SU-DHL-6 (cell line): ENCODE results near the gene CATSPERD.

Experiments used
- H2AFZ ChIP-seq: fragments of 200-600 bp; sonication (generic); 2 replicates; pipeline ENCODE4 v1.6.1; 2014; ENCODE audit warnings: low read depth, mild to moderate bottlenecking, moderate library complexity, mixed read lengths, antibody characterized with exemption, low read length; ENCODE audit not compliant: severe bottlenecking
- H3F3A ChIP-seq: fragments of 200-600 bp; shearing (Covaris generic); 2 replicates; pipeline ENCODE4 v1.6.0; 2016; ENCODE audit warnings: antibody characterized with exemption, mild to moderate bottlenecking; ENCODE audit not compliant: insufficient read depth
- H3K27ac ChIP-seq: fragments of 200-600 bp; sonication (generic); 2 replicates; pipeline ENCODE4 v1.5.1; 2016; ENCODE audit warnings: low read depth, mild to moderate bottlenecking, low read length, moderate library complexity, mixed read lengths
- H3K27me3 ChIP-seq: fragments of 200-600 bp; sonication (generic), shearing (Covaris generic); 2 replicates; pipeline ENCODE4 v1.6.0; 2014; ENCODE audit warnings: mild to moderate bottlenecking, low read length
- H3K36me3 ChIP-seq: fragments of 200-600 bp; sonication (generic); 2 replicates; pipeline ENCODE4 v1.6.1; 2014; ENCODE audit warnings: mild to moderate bottlenecking, low read length, mixed read lengths
- H3K4me2 ChIP-seq: fragments of 300-600, 200-600 bp; shearing (Covaris generic), sonication (generic); 2 replicates; pipeline ENCODE4 v1.6.0; 2014; ENCODE audit warnings: low read length, low read depth, mild to moderate bottlenecking; ENCODE audit not compliant: poor library complexity, severe bottlenecking
- H3K4me3 ChIP-seq: fragments of 200-600 bp; sonication (generic); 2 replicates; pipeline ENCODE4 v1.5.1; 2014; ENCODE audit warnings: antibody characterized with exemption, low read length, mild to moderate bottlenecking, mixed read lengths; ENCODE audit not compliant: insufficient read depth, poor library complexity, severe bottlenecking
- H3K79me2 ChIP-seq: fragments of 200-600 bp; sonication (generic); 2 replicates; pipeline ENCODE4 v1.6.1; 2014; ENCODE audit warnings: mild to moderate bottlenecking, low read length, moderate library complexity; ENCODE audit not compliant: insufficient read depth
- H3K9ac ChIP-seq: fragments of 200-600 bp; sonication (generic); 2 replicates; pipeline ENCODE4 v1.7.0; 2014; ENCODE audit warnings: mild to moderate bottlenecking, low read length
- H3K9me2 ChIP-seq: fragments of 200-600 bp; sonication (generic); replicated peaks from 2 replicates; pipeline ENCODE4 v1.6.1; 2014; ENCODE audit warnings: low read length; ENCODE audit not compliant: insufficient read depth
- H3K9me3 ChIP-seq: fragments of 200-600 bp; sonication (generic); 2 replicates; pipeline ENCODE4 v1.6.1; 2014; ENCODE audit warnings: low read length, mixed read lengths; ENCODE audit not compliant: insufficient read depth
- H4K20me1 ChIP-seq: fragments of 200-600 bp; sonication (generic); 2 replicates; pipeline ENCODE4 v1.6.1; 2014; ENCODE audit warnings: low read depth, mild to moderate bottlenecking, antibody characterized with exemption, low read length, moderate library complexity, mixed read lengths
- EZH2phosphoT487 ChIP-seq: fragments of 200-600 bp; sonication (generic), shearing (Covaris generic); conservative IDR thresholded peaks from 2 replicates; pipeline ENCODE4 v1.6.1; 2018; ENCODE audit warnings: mild to moderate bottlenecking, antibody characterized with exemption, low read length, moderate library complexity, mixed read lengths
- TF ChIP-seq, protein P1 (sequence below): fragments of 200-600 bp; sonication (generic); IDR thresholded peaks from one replicate; pipeline ENCODE4 v1.5.1; 2017; ENCODE audit warnings: antibody characterized with exemption, mild to moderate bottlenecking, low read length, moderate library complexity; ENCODE audit not compliant: insufficient read depth, poor library complexity, severe bottlenecking

CATSPERD gene

DNA sequence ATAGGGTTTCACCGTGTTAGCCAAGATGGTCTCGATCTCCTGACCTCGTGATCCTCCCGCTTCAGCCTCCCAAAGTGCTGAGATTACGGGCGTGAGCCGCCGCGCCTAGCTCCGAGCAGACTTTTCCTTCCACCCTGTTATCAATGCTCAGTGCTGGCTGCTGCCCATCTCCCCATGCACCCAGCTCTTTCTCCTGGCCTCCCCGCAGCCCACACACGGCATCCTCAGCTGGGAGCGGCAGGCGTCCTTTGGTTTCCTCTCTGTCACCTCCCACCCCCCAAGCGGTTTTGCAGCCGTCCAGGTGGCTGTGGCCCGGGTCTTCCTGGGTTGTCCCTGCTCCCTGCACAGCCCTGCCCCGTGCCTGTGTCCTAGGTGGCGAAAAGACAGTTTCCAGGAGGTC, 52.0 kb downstream of the CATSPERD start:
- no peak overlapping the region for H3K4me2 ChIP-seq
- no peaks in the 10 kb centered on the region for H3K9me3 ChIP-seq
- no peaks in the 10 kb centered on the region for H3F3A ChIP-seq
- H3K27me3 ChIP-seq, result no peaks in the 10 kb centered on the region
- H3K79me2 ChIP-seq, result no peaks in the 10 kb centered on the region
- no peaks in the 10 kb centered on the region for H3K36me3 ChIP-seq
- TF ChIP-seq, protein P1, sequence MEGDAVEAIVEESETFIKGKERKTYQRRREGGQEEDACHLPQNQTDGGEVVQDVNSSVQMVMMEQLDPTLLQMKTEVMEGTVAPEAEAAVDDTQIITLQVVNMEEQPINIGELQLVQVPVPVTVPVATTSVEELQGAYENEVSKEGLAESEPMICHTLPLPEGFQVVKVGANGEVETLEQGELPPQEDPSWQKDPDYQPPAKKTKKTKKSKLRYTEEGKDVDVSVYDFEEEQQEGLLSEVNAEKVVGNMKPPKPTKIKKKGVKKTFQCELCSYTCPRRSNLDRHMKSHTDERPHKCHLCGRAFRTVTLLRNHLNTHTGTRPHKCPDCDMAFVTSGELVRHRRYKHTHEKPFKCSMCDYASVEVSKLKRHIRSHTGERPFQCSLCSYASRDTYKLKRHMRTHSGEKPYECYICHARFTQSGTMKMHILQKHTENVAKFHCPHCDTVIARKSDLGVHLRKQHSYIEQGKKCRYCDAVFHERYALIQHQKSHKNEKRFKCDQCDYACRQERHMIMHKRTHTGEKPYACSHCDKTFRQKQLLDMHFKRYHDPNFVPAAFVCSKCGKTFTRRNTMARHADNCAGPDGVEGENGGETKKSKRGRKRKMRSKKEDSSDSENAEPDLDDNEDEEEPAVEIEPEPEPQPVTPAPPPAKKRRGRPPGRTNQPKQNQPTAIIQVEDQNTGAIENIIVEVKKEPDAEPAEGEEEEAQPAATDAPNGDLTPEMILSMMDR, result no peak
- no peak for TF ChIP-seq EZH2phosphoT487
- no peaks in the 10 kb centered on the region for H4K20me1 ChIP-seq
- no peak overlapping the region for H3K27ac ChIP-seq
- H3K9ac ChIP-seq, result no peak overlapping the region
- H2AFZ ChIP-seq, result no peak overlapping the region
- H3K4me3 ChIP-seq, result no peak overlapping the region
- H3K9me2 ChIP-seq, result no peaks in the 10 kb centered on the region

DNA sequence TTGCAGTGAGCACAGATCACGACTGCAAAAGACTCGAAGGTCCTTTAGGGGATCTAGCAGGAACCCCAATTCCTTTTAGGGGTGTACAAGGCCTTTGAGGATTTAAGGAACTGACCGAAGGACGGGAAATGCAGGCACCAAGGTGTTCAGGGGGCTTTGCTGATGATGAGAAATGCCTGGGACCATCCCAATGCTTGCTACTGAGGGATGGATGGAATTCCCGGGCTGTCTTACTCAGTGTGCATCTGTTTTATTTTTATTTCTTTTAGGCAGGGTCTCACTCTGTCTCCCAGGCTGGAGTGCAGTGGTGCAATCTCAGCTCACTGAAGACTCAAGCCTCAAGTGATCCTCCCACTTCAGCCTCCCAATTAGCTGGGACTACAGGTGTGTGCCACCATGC, 52.8 kb downstream of the CATSPERD start:
- Histone ChIP-seq H3K4me3 (no peak overlapping the region), H3K9me3 (no peaks in the 10 kb centered on the region), H3K4me2 (no peak overlapping the region), H4K20me1 (no peaks in the 10 kb centered on the region), H3K27me3 (no peaks in the 10 kb centered on the region), H3K9me2 (no peaks in the 10 kb centered on the region), H3K79me2 (no peaks in the 10 kb centered on the region), H3K36me3 (no peaks in the 10 kb centered on the region), H3K27ac (no peak overlapping the region), H3F3A (no peaks in the 10 kb centered on the region), H3K9ac (no peak overlapping the region), H2AFZ (no peak overlapping the region)
- TF ChIP-seq EZH2phosphoT487, result no peak
- TF ChIP-seq, protein P1, result no peak

DNA sequence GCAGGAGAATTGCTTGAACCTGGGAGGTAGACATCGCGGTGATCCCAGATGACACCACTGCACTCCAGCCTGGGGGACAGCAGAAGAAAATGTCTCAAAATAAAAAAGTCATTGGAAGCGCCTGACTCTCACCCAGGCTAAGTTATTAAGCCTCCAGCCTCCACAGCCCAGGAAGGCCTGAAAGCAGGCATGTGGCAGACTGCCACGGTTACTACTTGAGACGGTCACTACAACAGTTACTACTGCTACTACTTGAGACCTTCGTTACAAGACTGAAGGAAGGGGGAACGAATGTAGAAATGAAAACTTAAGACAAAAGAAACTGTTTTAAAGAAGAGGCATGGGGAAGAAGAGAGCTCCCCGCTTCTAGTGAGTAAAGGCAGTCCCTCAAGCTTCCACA, 54.5 kb downstream of the CATSPERD start:
- Histone ChIP-seq H3K27me3 (no peaks in the 10 kb centered on the region), H3K9me2 (no peaks in the 10 kb centered on the region), H3K79me2 (no peaks in the 10 kb centered on the region), H3K9me3 (no peaks in the 10 kb centered on the region), H4K20me1 (no peaks in the 10 kb centered on the region), H2AFZ (no peak overlapping the region), H3K27ac (no peak overlapping the region), H3K4me3 (no peak overlapping the region), H3F3A (no peaks in the 10 kb centered on the region), H3K9ac (no peak overlapping the region), H3K36me3 (no peaks in the 10 kb centered on the region), H3K4me2 (no peak overlapping the region)
- no peak for TF ChIP-seq EZH2phosphoT487
- TF ChIP-seq, protein P1, result no peak
